ENCODE data around the gene PHLDA2. TPM values are rescaled to one million over a fixed set of nuclear protein-coding genes. Genes with fewer than 3 reads are reported as not detected.
A peak's percentile ranks its signal among the peaks of the same experiment; 100 is the strongest.

PHLDA2 gene
- total RNA-seq, 1 experiment from 2014 or later = 26.9 TPM

DNA sequence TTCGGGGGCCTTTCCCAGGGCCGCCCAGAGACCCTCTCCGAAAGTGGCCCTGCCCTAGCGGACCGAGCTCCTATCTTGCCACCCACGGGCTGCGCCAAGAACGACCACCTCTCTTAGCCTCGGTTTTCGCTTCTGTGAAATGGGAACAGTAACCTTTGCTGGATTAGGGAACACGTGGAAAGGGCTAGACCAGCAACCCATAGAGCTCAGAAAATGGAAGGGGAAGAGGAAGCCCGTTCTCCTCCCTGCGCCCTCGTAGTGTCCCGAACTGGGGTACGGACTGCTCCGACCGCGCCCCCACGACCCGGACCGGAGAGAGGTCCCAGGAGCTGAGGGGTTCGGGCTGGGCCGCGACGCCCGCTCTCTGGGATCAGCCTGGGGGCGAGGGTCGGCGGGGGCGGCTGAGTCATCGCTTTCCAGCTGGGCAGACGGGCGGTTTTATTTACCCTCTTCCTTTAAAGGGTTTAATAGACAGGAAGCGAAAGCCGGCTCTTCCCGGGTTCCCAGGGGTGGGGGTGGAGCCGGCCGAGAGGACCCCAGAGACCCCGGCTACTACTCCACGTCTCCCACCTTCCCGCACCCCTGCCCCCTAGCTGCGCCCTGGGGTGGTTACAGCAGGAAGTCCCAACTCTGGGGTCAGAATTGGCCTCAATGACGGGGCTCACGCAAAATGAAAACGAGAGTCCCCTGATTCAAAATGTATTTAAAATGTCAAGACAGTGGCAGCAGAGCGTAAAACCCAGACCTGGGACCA lies 907 bp upstream of the PHLDA2 start:
- peak; percentile 70 for DNase-seq (ENCODE audit: low read depth)

DNA sequence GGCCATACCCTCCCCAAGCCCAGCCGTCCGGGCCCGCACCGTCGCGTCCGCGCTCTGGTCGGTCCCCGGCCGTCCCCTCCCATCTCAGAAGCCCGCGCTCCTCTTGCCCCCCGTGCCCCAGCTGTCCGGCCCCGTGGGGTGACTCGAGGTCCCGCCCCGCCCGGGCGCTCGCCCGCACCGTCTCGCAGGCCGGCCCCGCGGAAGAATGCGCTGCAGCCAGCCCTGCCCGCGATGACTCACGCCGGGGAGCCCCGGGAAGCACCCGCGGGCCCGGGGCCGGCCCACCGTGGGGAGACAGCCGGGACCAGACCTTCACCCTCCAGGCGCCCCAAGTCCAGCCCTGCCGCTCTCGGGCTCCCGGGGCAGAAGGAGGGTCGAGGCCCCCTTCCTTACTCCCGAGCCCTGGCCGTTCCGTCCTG lies 320 bp upstream of the PHLDA2 start:
- peak; percentile 84 for DNase-seq (ENCODE audit: low read depth)

DNA sequence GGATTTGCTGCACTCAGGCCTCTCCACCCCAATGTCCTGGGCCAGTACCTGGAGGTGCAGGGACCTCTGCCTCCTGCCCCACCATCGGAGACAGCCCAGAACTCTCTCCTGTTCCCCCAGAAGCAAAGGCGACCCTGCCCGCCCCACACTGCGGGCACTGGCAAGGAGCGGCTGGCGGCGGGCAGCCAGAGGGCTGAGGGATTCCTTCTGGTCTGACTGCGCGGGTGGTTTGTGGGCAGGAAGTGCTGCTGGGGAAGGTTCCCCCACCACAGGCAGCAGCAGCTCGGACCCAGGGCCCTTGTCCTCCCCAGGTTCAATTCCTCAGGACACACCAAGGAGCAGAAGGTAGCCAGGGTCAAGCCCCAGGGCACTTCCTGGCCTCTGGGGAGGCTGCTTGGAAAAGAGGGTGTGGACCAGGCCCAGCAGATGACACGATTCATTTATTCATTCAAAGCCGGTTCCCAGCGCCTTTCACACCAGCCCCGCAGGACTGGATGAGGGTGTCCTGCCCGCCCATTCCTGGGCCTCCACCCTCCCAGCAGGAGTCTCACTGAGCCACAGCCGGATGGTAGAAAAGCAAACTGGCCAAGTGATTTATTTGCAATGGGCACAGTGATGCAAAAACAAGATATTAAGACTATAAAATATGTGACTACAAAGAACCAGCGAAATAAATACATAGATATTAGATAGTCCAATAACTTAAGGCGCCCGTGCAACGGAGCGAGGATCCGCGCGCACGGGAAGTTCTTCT lies 1.2 kb downstream of the PHLDA2 start:
- DNase-seq (ENCODE audit: low read depth) = peak; percentile 61

DNA sequence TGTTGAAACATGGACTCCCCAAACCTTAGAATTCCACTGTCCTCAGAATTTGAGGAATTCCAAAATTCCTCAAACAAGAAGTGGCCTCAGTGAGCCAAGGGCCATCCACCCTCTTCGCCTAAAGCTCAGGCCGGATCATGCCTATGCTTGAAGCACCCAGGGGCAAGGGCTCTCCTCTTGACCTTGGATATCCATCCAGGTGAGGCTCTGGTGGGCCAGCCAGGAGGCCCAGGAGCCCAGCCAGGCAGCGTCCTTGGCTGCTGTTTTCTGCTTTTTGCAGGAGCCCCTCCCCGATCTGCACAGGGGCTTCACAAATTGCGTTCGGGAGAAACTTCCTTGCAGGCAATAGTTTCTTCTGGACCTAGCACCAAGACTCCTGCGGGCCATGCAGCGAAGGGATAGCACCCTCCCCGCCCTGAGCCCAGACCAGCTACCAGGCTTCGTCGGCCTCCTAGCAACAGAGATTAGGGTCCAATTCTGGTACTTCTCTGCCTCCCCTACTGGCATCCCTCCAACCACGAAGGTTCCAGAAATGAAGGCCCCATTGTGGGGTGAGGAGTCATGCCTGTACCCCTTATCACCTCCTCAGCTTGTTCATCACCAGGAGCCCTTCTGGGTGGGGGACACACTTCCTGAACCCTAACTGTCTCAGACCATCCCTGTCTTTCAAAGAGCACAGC lies 2.0 kb downstream of the PHLDA2 start:
- no peak for DNase-seq (ENCODE audit: low read depth)

DNA sequence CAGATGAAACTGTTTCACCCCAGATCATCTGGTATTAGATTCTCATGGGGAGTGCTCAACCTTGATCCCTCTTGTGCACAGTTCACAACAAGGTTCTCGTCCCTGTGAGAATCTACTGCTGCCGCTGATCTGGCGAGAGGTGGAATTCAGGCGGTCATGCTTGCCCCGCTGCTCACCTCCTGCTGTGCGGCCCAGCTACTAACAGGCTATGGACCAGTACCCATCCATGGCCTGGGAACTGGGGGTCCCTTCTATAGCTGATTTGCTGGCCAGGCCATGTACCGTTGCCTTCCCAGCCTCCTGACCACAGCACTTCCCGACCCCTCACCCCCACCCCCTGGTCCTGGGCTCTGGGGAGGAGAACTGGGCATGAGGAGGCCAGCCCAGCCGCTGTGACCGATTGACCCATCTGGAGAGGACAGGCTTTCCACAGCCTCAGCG lies 2.6 kb downstream of the PHLDA2 start:
- no peak for DNase-seq (ENCODE audit: low read depth)

DNA sequence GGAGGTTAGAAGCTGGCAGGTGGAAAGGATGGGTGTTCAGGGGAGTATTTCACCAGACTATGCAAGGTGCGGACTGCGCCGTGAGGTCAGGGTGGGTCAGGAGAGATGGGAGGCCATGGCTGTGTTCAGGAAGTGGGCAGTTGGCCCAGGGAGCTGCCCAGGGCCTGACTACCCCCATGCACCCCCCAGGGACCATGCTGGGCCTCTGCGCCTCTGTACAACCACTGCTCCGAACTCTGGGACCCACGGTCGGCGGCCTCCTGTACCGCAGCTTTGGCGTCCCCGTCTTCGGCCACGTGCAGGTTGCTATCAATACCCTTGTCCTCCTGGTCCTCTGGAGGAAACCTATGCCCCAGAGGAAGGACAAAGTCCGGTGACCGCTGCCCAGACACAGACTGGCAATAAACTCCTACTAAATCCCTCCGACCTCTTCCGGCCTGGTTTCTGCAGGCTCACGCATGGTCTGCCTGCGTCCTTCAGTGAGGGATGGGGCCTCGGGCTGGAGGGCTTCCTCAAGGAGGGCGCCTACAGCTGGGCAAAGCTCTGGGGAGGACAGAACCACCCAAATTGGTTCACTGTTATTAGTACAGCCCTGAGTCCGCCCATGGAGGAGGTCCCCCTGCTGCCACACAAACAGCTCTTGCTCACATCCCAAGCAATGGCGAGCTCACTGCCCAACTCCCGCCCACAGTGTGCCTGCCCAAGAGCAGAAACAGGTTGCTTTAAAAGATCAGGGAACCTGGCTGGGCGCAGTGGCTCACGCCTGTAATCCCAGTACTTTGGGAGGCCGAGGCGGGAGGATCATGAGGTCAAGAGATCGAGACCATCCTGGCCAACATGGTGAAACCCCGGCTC lies 4.2 kb downstream of the PHLDA2 start:
- DNase-seq (ENCODE audit: low read depth) = no peak

DNA sequence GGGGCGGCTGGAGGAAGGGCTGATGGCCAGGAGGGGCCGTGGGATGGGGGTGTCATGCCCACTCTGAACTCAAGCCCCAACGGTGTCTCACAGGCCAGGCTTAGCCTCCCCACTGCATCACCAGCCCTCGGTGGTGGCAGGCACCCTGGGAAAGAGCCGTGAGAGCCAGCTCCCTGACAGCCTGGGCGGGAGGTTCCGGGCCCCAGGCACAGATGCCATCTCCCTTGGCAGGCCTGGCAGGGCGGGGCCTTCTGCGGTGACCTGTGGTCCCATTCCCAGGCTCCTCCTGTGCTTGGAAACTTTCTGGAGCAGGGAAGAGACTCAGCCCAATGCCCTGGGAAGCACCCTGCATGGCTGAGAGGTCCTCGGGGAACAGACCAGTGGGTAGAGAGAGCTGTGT lies 4.8 kb downstream of the PHLDA2 start:
- peak; percentile 52 for DNase-seq (ENCODE audit: low read depth)

DNA sequence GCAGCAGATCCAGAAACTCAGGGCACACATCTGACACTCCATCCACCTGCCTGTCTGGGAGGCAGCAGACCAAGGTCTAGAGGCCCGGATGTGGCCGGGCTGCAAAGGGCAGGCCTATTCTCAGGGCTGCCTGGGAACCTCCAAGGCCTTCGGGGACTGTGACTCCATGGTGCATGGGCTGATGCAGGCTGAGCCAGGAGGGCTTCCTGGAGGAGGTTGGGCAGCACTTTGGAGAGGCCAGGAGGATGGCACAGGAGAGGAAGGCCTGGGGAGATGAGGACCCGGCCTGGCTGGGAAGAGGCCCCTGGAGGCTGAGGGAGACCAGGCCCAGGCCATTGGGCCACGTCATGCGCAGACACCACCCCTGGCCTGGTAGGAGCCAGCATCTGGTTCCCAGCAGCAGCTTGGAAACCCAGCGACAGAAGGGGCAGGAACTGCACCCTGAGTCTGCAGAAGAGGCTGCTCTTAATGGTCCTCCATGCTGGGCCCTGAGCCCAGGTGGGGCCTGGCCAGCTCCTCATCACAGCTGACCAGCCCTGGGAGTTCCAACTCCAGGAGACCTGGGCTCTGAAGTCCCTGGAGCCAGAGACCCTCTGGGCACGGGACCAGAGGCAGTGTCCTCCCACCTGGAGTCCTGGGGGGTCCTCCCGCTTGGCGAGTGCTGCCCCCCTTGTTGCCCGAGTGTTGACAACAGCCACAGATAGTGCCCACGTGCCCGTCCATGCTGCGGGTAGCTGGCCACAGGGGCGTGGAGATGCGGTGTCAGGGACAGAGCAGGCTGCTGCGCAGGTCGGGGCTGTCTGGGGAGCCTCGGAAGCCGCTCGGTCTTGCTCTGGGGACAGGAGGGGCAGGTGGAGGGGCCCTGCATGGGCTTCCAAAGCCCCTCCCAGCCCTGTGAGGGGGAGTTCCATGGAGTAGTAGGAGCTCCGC lies 5.5 kb downstream of the PHLDA2 start:
- no peak for DNase-seq (ENCODE audit: low read depth)

DNA sequence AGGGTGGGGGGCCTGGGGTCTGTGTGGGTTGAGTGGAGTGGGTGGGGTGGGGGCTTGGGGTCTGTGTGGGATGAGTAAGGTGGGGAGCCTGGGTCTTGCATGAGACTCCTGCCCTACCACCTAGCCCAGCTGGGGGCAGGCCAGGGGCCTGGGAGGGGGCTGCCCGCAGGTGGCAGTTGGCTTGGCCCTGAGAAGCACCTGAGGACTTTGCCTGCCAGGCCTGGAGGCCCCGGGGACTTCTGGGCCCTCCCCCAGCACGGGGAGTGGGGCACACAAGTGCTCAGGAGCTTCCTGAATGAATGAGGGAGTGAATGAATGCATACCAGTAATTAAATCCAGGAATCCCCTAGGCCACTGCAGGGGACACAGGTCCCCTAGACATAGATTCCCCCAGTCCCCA lies 6.6 kb downstream of the PHLDA2 start:
- DNase-seq (ENCODE audit: low read depth) = no peak

DNA sequence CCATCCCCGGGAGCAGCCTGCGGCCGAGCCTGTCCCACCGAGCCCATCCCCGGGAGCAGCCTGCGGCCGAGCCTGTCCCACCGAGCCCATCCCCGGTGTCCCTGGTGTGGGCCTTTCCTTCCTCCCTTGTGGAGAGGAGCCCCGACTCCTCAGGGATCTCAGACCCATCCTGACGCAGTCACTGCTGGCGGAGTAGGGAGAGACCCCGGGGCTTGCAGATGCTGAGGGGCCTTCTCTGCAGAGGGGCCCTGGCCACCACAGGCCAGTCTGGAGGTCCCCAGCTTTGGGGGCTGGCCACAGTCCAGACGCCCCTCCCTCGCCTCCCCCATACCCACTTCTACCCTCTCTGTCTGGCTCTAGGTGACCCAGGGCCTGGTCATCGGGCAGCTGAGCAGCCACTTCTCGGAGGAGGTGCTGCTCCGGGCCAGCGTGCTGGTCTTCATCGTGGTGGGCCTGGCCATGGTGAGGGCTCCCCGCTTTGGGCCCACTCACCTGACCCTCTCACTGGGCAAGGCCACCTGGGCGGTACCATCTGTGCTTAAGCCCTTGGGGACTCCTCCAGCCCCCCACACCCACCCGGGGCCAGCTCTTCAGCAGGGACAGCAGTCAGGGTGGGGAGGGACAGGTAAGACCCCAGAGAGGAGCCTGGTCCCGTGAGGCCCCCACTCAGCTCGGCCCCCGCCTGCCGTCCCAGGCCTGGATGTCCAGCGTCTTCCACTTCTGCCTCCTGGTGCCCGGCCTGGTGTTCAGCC lies 7.3 kb downstream of the PHLDA2 start:
- DNase-seq (ENCODE audit: low read depth) = no peak

DNA sequence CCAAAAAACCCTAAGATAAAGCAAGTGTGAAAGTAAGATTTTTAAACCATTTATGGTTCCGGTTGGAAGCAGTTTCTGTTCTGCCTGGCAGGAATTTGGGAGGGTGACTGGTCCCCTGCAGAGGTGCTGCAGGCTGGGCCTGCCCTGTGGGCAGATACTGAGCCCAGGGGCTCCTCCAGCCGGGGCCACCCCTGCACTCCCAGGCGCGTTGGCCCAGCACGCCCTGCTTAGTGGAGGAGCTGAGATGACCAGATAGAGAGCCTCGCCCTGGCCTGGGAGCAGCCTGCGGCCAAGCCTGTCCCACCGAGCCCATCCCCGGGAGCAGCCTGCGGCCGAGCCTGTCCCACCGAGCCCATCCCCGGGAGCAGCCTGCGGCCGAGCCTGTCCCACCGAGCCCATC lies 8.0 kb downstream of the PHLDA2 start:
- DNase-seq (ENCODE audit: low read depth) = no peak

DNA sequence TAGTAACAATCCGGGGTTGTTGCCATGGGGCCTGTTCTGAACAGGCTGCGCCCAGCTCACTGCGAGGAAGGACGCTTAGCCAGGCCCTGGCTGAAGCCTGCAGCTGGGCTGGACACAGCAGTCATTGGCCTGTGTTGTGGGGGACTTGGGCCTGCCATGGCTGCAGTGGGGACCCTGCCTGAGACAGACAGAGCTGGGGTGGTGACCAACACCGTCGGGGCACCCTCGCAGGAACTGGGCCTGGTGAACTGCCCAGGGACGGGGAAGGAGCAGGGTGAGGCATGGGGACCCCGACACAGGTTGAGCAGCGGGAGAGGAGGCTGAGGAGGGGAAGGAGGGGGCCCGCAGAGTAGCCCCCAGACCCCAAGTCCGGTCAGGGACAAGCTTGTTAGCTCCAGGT lies 8.9 kb downstream of the PHLDA2 start:
- DNase-seq (ENCODE audit: low read depth) = no peak

DNA sequence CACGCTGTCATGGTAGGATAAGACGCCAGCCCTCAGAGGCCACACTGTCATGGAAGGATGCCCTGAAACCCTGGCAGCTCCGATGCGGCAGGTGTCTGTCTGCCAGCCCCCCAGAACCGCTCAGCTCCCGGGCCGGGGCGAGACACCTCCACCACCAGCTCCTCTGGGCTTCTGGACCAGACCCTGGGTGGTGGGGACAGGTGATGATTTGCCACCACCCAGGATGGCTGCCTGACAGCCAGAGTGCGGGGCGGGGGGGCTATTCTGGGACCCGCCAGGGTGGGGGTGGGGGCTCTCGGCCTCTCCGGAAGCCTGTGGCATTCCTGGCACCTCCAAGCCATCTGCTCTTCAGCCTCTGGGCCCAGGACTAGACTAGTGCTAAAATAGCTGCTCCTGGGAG lies 9.4 kb downstream of the PHLDA2 start:
- DNase-seq (ENCODE audit: low read depth) = no peak

DNA sequence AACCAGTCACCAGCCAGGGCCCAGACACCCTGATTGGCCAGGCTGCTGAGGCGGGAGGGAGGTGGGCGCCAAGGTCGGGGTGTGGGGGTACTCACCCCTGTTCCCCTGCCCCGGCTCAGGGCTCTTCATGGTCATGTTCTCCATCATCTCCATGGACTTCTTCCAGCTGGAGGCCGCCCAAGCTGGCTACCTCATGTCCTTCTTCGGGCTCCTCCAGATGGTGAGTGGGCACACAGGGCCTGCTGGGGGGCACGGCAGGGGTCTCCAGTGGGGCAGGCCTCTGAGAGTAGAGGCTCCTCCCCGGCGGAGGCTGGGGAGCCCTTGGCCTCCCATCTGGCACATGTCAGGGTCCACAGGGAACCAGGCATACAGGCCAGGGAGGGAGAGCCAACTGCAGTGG lies 10.0 kb downstream of the PHLDA2 start:
- no peak for DNase-seq (ENCODE audit: low read depth)

DNA sequence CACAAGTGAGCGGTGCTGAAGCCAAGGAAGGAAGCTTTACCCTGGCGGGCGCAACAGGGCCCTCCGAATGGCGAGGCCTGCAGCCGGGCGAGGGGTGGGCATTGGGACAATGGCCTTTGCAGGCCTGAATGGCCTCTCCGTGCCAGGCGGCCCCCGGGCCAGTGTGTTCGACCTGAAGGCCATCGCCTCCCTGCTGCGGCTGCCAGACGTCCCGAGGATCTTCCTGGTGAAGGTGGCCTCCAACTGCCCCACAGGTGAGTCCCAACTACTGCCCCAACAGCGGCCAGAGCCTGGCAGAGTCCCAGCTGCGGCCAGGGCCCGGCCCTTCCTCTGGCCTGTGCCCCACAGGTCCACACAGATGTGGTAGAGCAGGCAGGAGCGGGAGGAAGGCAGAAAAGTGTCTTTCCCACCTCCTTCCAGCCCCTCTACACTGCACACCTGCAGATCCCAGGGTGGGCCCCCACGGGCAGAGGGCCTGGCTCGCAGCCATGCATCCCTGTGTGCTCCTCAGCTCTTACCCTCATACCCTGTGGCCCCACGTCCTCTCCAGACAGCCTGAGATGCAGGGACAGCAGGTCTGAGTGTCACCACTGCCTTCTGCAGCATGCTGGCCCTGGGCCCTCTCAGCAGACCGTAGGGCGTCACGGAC lies 11.3 kb downstream of the PHLDA2 start:
- DNase-seq (ENCODE audit: low read depth) = no peak

DNA sequence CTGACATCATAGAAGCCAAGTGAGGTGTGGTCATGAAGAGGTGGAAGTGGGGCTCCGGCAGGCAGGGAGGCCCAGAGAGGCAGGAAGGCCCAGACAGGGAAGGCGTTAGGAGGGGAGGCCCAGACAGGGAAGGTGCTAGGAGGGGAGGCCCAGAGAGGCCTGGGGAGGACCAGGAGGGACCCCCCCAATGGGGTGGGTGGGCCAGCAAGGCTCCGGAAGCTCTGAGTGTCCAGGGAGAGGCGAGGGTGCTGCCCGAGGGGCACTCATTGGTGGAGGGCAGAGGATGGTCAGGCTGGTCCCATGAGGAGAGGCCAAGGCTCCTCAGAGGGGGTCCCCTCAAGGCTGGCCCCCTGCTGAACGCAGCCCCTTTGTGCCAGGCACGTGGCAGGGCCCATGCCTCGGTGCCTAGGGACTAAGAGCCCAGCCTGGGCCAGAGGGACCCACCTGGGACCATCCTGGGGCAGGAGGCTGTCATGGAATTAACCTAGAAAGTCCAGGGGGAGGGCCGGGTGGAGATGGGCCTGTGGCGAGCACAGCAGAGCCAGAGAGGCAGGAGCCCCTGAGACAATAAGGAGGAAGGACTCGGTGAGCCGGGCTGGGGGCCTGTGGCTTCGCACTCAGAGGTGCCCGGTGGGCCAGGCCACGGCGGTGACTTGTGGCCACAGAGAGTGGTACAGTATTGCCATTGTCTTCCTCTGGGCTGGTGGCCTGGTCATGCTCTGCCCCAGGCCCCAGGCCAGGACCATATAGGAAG lies 12.2 kb downstream of the PHLDA2 start:
- DNase-seq (ENCODE audit: low read depth) = no peak

DNA sequence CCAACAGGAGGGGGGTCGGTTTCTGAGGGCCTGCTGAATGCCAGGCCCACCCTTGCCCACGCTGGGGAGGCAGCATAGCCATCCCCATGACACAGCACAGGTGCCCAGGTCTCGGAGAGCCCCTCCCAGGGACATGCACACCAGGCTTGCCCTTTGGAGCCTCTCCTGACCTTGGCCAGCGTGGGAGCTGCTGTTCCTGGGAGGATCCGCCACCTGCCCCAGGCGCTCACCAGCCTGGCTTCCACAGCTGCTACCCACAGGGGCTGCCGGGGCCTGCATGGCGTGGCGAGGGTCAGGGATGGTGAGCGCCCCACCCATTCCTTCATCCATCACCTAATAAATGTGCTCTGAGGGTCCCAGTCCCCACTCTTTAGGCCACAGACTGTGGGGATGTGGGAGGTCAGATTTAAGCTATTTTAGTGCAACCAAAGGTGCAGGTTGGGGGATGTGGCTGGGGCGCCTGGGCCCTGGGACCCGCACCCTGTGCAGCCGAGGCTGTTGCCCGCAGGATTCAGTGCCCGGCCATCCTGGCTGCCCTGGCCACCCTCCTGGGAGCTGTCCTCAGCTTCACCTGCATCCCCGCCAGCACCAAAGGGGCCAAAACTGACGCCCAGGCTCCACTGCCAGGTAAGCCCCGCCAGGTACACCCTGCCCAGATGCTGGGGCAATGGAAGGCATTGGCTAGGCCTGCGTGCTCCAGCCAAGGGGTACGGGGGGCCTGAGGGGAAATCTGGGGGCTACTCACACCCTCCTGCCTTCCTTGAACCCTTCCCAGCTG lies 12.9 kb downstream of the PHLDA2 start:
- DNase-seq (ENCODE audit: low read depth) = no peak

DNA sequence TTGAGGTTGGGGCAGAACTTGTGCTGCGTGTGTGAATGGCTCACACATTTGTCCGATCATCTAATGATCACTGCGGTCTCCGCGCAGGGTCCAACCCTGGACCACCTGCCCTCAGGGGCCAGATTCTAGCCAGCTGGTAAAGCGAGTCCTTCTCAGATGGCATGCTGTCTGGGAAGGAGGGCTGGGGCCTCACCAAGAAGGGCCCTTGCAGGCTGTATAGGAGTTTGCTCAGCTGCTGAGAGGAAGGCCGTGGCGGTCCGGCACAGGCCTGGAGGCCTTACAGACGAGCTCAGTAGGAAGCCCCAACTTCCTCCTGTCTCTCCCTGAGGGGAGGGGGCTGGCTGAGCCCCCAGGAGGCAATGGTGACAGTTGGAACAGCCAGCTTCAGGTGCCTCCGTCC lies 13.7 kb downstream of the PHLDA2 start:
- no peak for DNase-seq (ENCODE audit: low read depth)
